Activated CD8-positive, alpha-beta memory T cell treated with anti-CD3 and anti-CD28 coated beads for 4 hours (primary cell): ENCODE data around the gene BCL6.

Experiments
- DNase-seq, 2 donors: peaks; one replicate each; pipeline ENCODE4 v3.0.0-alpha.2; 2020; ENCODE audit warnings: low read depth in 2 of 2

BCL6 gene

GRCh38 chr3:187677604-187678003, 67.7 kb downstream of the BCL6 start:
- no peak for DNase-seq

GRCh38 chr3:187673012-187673411, 72.3 kb downstream of the BCL6 start:
- DNase-seq: no peak
